ENCODE measurements around the gene HSD11B1. TPM values are rescaled to one million over a fixed set of nuclear protein-coding genes. Genes with fewer than 3 reads are reported as not detected.

Gene HSD11B1
- total RNA-seq, 2 donors from 2014 or later: 14.8 to 17.2 TPM

- intact Hi-C loops (cut with DNase I): no loop called here
- peak; percentile 90 for DNase-seq (ENCODE audit: low spot score)
Observed at GRCh38 chr1:209769171-209769904, 64.7 kb downstream of the HSD11B1 start.

- DNase-seq (ENCODE audit: low spot score): no peak
- intact Hi-C loops (cut with DNase I): no loop called here
Observed at GRCh38 chr1:209769971-209770370, 65.3 kb downstream of the HSD11B1 start.

- intact Hi-C loops (cut with DNase I): no loop called here
Observed at GRCh38 chr1:209770636-209771415, 66.2 kb downstream of the HSD11B1 start.

GRCh38 chr1:209772126-209772525 is 67.5 kb downstream of the HSD11B1 start:
- no peak for DNase-seq (ENCODE audit: low spot score)
- intact Hi-C loops (cut with DNase I): no loop called here

More at GRCh38 chr1:209770636-209771415, 66.2 kb downstream of the HSD11B1 start:
- DNase-seq (ENCODE audit: low spot score): no peak

GRCh38 chr1:209774592-209774991 is 69.9 kb downstream of the HSD11B1 start:
- no peak for DNase-seq (ENCODE audit: low spot score)
- intact Hi-C loops (cut with DNase I): no loop called here

- no peak for DNase-seq (ENCODE audit: low spot score)
- intact Hi-C loops (cut with DNase I): no loop called here
Observed at GRCh38 chr1:209775678-209776077, 71.0 kb downstream of the HSD11B1 start.

GRCh38 chr1:209777587-209777986 is 72.9 kb downstream of the HSD11B1 start:
- DNase-seq (ENCODE audit: low spot score): no peak
- intact Hi-C loops (cut with DNase I): no loop called here

- intact Hi-C loops (cut with DNase I): no loop called here
Observed at GRCh38 chr1:209778102-209778501, 73.5 kb downstream of the HSD11B1 start.

GRCh38 chr1:209780268-209780667 is 75.6 kb downstream of the HSD11B1 start:
- intact Hi-C loops (cut with DNase I): no loop called here
- DNase-seq (ENCODE audit: low spot score): no peak

More at GRCh38 chr1:209778102-209778501, 73.5 kb downstream of the HSD11B1 start:
- no peak for DNase-seq (ENCODE audit: low spot score)

GRCh38 chr1:209783386-209783785 is 78.7 kb downstream of the HSD11B1 start:
- intact Hi-C loops (cut with DNase I): no loop called here
- no peak for DNase-seq (ENCODE audit: low spot score)

Other genes starting within 250 kb of the HSD11B1 start
- gene CAMK1G, start 121.1 kb upstream of the HSD11B1 start, total RNA-seq: not detected
- gene LAMB3, start 52.4 kb upstream of the HSD11B1 start, total RNA-seq: 1 to 10 TPM; 1.5 TPM
- 10 to 100 TPM; 12.5 to 35.0 TPM for gene G0S2, start 29.4 kb upstream of the HSD11B1 start, total RNA-seq
- gene TRAF3IP3, start 51.2 kb downstream of the HSD11B1 start, total RNA-seq: 1 to 10 TPM; 2.8 to 3.1 TPM
- gene C1orf74, start 79.7 kb downstream of the HSD11B1 start, total RNA-seq: 1 to 10 TPM; 1.1 to 1.3 TPM
- gene IRF6, start 101.3 kb downstream of the HSD11B1 start, total RNA-seq: 1 to 10 TPM; 1.8 to 2.7 TPM
- gene UTP25, start 123.1 kb downstream of the HSD11B1 start, total RNA-seq: 10 to 100 TPM in 1 of 2 donors, 1 to 10 TPM in 1; 6.4 to 19.1 TPM
- gene SYT14, start 233.4 kb downstream of the HSD11B1 start, total RNA-seq: not detected

All from posterior vena cava (tissue), 2 donors.